Measurements from ENCODE around the gene PLCG1.

GRCh38 chr20:41163821-41164220, 26.5 kb downstream of the PLCG1 start:
- TF ChIP-seq SPI1 (IDR thresholded peaks at IDR 0.05; ENCODE audit: low read depth, low read length) (no peak), POLR2A (IDR thresholded peaks at IDR 0.05; ENCODE audit: low read depth, low read length) (no peak), TAF1 (IDR thresholded peaks at IDR 0.05; ENCODE audit: low read depth, low read length) (no peak), POLR2AphosphoS5 (IDR thresholded peaks at IDR 0.05; ENCODE audit: low read depth, low read length) (no peak)

All from GM12891 (cell line).